RWPE2 (cell line): ENCODE measurements around the gene ENHO.

Experiments
- ATAC-seq: fragments of 200-7000 bp; cut with Tn5 transposase; 3 replicates; pipeline ENCODE4 v1.9.1; 2021; ENCODE audit warnings: low read depth
- DNase-seq: peaks from one replicate; pipeline ENCODE4 v3.0.0-alpha.2; 2020; ENCODE audit warnings: low spot score
- H3K27ac ChIP-seq: fragments of 450-650 bp; 2 replicates; pipeline ENCODE4 v1.5.1; 2017; ENCODE audit warnings: mild to moderate bottlenecking; ENCODE audit not compliant: poor library complexity, severe bottlenecking
- H3K27me3 ChIP-seq: fragments of 250-450 bp; sonication (Bioruptor Pico); 2 replicates; pipeline ENCODE4 v1.5.1; 2021; ENCODE audit warnings: mild to moderate bottlenecking, moderate library complexity; ENCODE audit not compliant: insufficient read depth, poor library complexity, severe bottlenecking
- H3K36me3 ChIP-seq: fragments of 250-450 bp; sonication (Bioruptor Pico); 2 replicates; pipeline ENCODE4 v1.5.1; 2020; ENCODE audit warnings: low read depth, mild to moderate bottlenecking, moderate library complexity
- H3K4me1 ChIP-seq: fragments of 250-450 bp; sonication (Bioruptor Pico); 2 replicates; pipeline ENCODE4 v1.5.1; 2021; ENCODE audit warnings: mild to moderate bottlenecking, moderate library complexity; ENCODE audit not compliant: insufficient read depth, poor library complexity, severe bottlenecking
- H3K4me3 ChIP-seq: fragments of 250-450 bp; sonication (Bioruptor Pico); 2 replicates; pipeline ENCODE4 v1.5.1; 2021; ENCODE audit warnings: mild to moderate bottlenecking, moderate library complexity; ENCODE audit not compliant: severe bottlenecking
- H3K9me3 ChIP-seq: fragments of 250-450 bp; sonication (Bioruptor Pico); 2 replicates; pipeline ENCODE4 v1.5.1; 2021; ENCODE audit warnings: mild to moderate bottlenecking, moderate library complexity; ENCODE audit not compliant: severe bottlenecking
- CTCF ChIP-seq: fragments of 450-650 bp; IDR thresholded peaks from one replicate; pipeline ENCODE4 v1.5.1; 2017; ENCODE audit warnings: mild to moderate bottlenecking, moderate library complexity; ENCODE audit not compliant: poor library complexity, severe bottlenecking

ENHO gene

DNA sequence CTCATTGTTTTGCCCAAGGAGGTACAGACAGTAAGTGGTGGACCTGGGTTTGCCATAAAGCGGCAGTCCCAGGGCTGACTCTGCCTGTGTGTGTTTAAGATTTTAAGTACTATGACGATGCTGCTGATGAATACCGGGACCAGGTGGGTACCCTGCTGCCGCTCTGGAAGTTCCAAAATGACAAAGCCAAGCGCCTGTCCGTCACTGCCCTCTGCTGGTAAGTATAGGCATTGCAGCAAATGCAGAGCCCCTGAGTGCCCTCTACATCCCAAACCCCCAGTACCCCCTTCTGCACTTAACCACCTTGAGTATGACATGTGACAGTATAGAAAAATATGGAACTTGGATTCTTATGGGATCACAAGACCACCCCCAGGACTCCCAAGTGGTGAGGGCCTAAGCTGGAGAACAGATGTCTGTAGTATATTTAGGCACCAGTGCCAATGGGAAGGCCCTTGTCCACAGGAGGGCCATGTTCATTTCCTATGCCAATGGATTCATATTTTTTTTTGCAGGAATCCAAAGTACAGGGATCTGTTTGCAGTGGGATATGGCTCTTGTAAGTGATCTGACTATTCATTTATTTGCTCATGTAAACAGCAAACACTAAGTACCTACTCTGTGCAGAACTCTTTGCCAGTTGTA is 22.0 kb downstream of the ENHO start:
- DNase-seq: no peak
- no peak overlapping the region for H3K4me3 ChIP-seq
- no peaks in the 10 kb centered on the region for H3K27me3 ChIP-seq
- ATAC-seq: peak; percentile 48; the same call in 2 of the 3 replicates
- H3K27ac ChIP-seq: no peak overlapping the region
- H3K9me3 ChIP-seq: no peaks in the 10 kb centered on the region
- no peaks in the 10 kb centered on the region for H3K4me1 ChIP-seq
- peak; percentile 95 for TF ChIP-seq CTCF
- H3K36me3 ChIP-seq: no peaks in the 10 kb centered on the region

DNA sequence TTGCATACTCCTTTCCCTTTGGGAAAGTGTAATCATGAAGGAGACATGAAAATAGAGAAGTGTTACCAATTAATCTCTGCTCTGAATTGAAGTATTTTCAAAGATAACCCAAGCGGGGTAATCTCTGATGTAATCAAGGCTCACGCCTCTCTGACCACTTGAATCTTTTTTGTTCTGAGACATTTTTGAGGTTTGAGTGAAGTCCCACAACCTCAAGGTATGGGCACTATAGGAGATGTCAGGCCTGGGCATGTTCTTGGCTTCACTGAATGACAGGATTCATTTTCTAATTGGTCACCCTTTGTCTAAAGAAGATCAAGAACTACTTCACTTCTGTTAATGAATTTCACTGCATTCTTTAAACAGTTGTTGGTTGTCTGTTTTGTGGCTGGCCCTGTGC is 23.7 kb downstream of the ENHO start:
- H3K27me3 ChIP-seq: no peaks in the 10 kb centered on the region
- H3K27ac ChIP-seq: no peak overlapping the region
- no peaks in the 10 kb centered on the region for H3K4me1 ChIP-seq
- H3K4me3 ChIP-seq: no peak overlapping the region
- H3K36me3 ChIP-seq: no peaks in the 10 kb centered on the region
- no peak for TF ChIP-seq CTCF
- no peak for DNase-seq
- ATAC-seq: peak; percentile 28; the same call in 1 of the 3 replicates
- no peaks in the 10 kb centered on the region for H3K9me3 ChIP-seq

- DNase-seq: no peak
- H3K27me3 ChIP-seq: no peaks in the 10 kb centered on the region
- H3K9me3 ChIP-seq: no peaks in the 10 kb centered on the region
- no peak overlapping the region for H3K4me3 ChIP-seq
- no peak overlapping the region for H3K27ac ChIP-seq
- no peak for ATAC-seq
- no peak for TF ChIP-seq CTCF
- H3K4me1 ChIP-seq: no peaks in the 10 kb centered on the region
- no peaks in the 10 kb centered on the region for H3K36me3 ChIP-seq
Measured at GRCh38 chr9:34498553-34498952, 24.2 kb downstream of the ENHO start.

GRCh38 chr9:34496149-34496712 is 26.6 kb downstream of the ENHO start:
- Histone ChIP-seq H3K4me1 (no peaks in the 10 kb centered on the region), H3K4me3 (no peak overlapping the region), H3K9me3 (no peaks in the 10 kb centered on the region), H3K27me3 (no peaks in the 10 kb centered on the region), H3K27ac (no peak overlapping the region), H3K36me3 (no peaks in the 10 kb centered on the region)
- DNase-seq (no peak), ATAC-seq (no peak)
- TF ChIP-seq CTCF: no peak

DNA sequence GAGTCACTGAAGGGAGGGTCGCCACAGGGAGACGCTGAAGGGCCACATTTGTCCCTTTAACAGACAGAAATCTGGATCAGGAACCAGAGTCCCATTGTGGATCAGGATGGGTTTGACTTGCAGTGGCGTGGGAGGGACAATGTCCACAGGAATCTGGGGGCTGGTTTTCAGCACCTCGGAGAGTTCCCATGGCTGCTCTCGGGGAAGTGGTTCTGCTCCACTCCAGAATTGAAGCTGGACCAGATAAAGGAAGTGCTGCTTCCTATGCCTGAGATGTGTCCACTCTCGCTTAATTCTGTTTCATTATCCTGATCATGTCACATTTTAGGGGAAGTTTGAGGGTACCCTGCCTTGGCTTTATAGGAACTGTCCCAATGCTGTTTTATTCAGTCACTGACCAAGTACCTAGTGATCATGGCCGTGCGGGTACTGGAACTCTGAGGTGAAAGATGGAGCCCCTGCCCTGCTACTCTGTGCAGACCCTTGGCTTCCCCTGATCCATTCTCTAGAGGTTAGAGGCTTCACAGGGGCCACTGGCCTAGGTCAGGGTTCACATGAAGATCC is 28.7 kb downstream of the ENHO start:
- DNase-seq: peak; percentile 39
- no peak overlapping the region for H3K4me3 ChIP-seq
- no peaks in the 10 kb centered on the region for H3K36me3 ChIP-seq
- no peak for TF ChIP-seq CTCF
- H3K27me3 ChIP-seq: no peaks in the 10 kb centered on the region
- ATAC-seq: 0 out of 3 replicates have a peak, but pooled peaks have one; percentile 40
- no peaks in the 10 kb centered on the region for H3K4me1 ChIP-seq
- no peaks in the 10 kb centered on the region for H3K9me3 ChIP-seq
- no peak overlapping the region for H3K27ac ChIP-seq
